Measurements from ENCODE around the gene IRAK1. TPM values are rescaled to one million over a fixed set of nuclear protein-coding genes. Genes with fewer than 3 reads are reported as not detected.

IRAK1 gene
- total and polyA plus RNA-seq, 10 of the 15 experiments (the other 5 are each of a cell fraction or from before 2014, with no cell fraction given), result 4.2 to 136 (median 39.5) TPM

GRCh38 chrX:153971450-153972367 is 48.0 kb downstream of the IRAK1 start, which contains the start of gene HCFC1 (continued):
- no peak for TF ChIP-seq ZBTB4 (CRISPR knock-in tag; IDR thresholded peaks at IDR 0.05)
- peak; percentile 42 for TF ChIP-seq RUNX3 (IDR thresholded peaks at IDR 0.05; ENCODE audit: low read length)
- peak; percentile 77; the same call in 1 of the 2 replicates for TF ChIP-seq DPF2 (IDR thresholded peaks at IDR 0.05)
- no peak for TF ChIP-seq NFIC (IDR thresholded peaks at IDR 0.05; ENCODE audit: low read depth, low read length)
- TF ChIP-seq MYC (IDR thresholded peaks at IDR 0.05; ENCODE audit: insufficient read depth, insufficient read length, insufficient replicate concordance, low read length, severe bottlenecking), result no peak
- TF ChIP-seq STAT3 (IDR thresholded peaks at IDR 0.05; ENCODE audit: low read depth, low read length), result no peak
- TF ChIP-seq NR2F1 (conservative IDR thresholded peaks at IDR 0.05), result peak; percentile 27; the same call in 1 of the 2 replicates
- TF ChIP-seq PAX8 (IDR thresholded peaks at IDR 0.05), result no peak
- TF ChIP-seq MTA3 (IDR thresholded peaks at IDR 0.05; ENCODE audit: borderline replicate concordance, low read length), result no peak; the same call in 1 of the 2 replicates
- no peak for TF ChIP-seq BCL11A (IDR thresholded peaks at IDR 0.05; ENCODE audit: low read depth, low read length)
- TF ChIP-seq NRF1 (conservative IDR thresholded peaks at IDR 0.05; ENCODE audit: low read depth, low read length), result 0 out of 2 replicates have a peak, but pooled peaks have one; percentile 1
- TF ChIP-seq NBN (IDR thresholded peaks at IDR 0.05), result peak; percentile 83; the same call in 1 of the 2 replicates
- TF ChIP-seq SP1 (IDR thresholded peaks at IDR 0.05; ENCODE audit: low read depth, low read length), result no peak
- no peak for TF ChIP-seq ZSCAN29 (IDR thresholded peaks at IDR 0.05)
- TF ChIP-seq CBX3 (IDR thresholded peaks at IDR 0.05; ENCODE audit: borderline replicate concordance, low read depth), result no peak
- peak; percentile 74 for TF ChIP-seq CREM (IDR thresholded peaks at IDR 0.05; ENCODE audit: low read depth)
- peak; percentile 68; the same call in 1 of the 2 replicates for TF ChIP-seq TCF12 (IDR thresholded peaks at IDR 0.05; ENCODE audit: low read depth, low read length)
- TF ChIP-seq FOXM1 (IDR thresholded peaks at IDR 0.05; ENCODE audit: low read depth, low read length), result no peak
- no peak for TF ChIP-seq YBX1 (IDR thresholded peaks at IDR 0.05)
- TF ChIP-seq ELK1 (IDR thresholded peaks at IDR 0.05; ENCODE audit: low read depth, low read length), result no peak
- no peak for TF ChIP-seq RBBP5 (conservative IDR thresholded peaks at IDR 0.05)
- TF ChIP-seq TBL1XR1 (IDR thresholded peaks at IDR 0.05; ENCODE audit: low read depth, low read length), result no peak; the same call in 1 of the 2 replicates
- no peak for TF ChIP-seq FOS (IDR thresholded peaks at IDR 0.05; ENCODE audit: borderline replicate concordance, extremely low read depth, insufficient read length)
- no peak for TF ChIP-seq RCOR1 (conservative IDR thresholded peaks at IDR 0.05; ENCODE audit: low read depth, low read length)
- TF ChIP-seq CEBPB (IDR thresholded peaks at IDR 0.05; ENCODE audit: borderline replicate concordance in 1 of 2, low read depth in 2 of 2, low read length in 2 of 2), result no peak
- TF ChIP-seq CREB1 (IDR thresholded peaks at IDR 0.05; ENCODE audit: low read depth), result peak; percentile 72
- no peak for TF ChIP-seq EZH2 (IDR thresholded peaks at IDR 0.05; ENCODE audit: borderline replicate concordance, control insufficient read depth, low read depth, low read length)
- TF ChIP-seq SREBF1 (IDR thresholded peaks at IDR 0.05; ENCODE audit: low read length), result no peak
- TF ChIP-seq KLF5 (IDR thresholded peaks at IDR 0.05; ENCODE audit: partially characterized antibody), result no peak
- no peak for TF ChIP-seq SREBF2 (IDR thresholded peaks at IDR 0.05; ENCODE audit: low read length)
- peak; percentile 74 for TF ChIP-seq POLR2A (IDR thresholded peaks at IDR 0.05; ENCODE audit: low read depth, low read length)
